NCI-H2196 (cell line): ENCODE measurements around the gene ASIC2.

Source experiments
- DNase-seq: peaks from one replicate; lab custom pipeline; 2025; ENCODE audit not compliant: unreplicated experiment; lab: John Stamatoyannopoulos, UW

ASIC2 gene

GRCh38 chr17:33207231-33207630 is 85.9 kb downstream of the ASIC2 start:
- DNase-seq: no peak

DNA sequence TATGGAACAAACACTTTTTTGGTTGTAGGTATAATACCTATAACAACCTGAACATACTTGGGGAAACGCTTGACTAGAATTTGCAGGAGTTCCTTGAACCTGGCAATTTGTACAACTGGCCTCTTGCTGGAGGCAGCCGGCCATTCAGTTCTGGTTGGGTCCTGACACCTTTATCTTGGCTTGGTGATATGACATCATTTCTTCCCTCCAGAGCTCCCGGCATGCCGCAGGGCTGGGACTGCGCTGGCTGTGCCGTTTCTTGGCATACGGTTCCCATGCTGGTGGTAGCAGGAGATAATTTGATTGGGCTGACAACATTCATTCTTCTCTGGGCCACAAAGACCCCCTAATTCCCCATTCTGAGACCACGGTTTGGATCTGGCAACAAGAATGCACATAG is 87.5 kb downstream of the ASIC2 start:
- DNase-seq: no peak

DNA sequence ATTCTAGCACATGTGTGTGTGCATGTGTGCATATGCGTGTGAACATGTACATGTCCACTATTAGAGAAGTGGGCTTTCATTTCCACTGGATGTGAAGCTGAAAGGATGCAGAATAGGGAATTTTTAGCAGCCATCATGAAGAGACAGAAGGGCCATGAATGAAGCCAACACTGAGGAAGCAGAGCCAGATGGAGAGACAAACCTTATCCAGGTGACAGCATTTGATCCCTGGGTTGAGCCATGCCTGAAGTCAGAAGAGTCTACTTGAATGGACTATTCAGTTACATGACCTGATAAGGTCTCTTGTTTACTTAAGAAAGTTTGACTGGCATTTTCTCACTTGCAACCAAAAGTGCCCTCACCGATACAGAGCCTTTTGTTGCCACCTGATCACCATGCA is 88.4 kb downstream of the ASIC2 start:
- DNase-seq: no peak

DNA sequence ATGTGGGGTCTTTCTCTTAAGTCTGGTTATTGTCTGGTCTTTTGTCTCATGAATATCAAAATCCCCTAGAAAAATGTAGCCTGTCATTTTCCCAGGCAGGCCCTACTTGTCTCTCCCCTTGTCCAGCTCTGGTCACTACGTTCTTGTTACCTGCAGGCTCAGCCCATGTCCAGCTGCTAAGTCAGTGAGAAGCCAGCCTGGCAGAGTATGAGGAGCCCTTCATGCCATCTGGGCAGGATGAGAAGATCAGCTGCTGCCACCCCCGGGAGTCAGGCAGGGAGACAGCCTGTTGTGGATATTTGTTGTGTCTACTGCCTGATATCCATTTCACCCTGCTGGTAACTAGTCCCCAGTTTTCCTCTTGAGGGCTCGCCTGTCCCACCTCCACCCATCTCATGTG is 88.9 kb downstream of the ASIC2 start:
- DNase-seq: no peak

- no peak for DNase-seq
Observed at GRCh38 chr17:33202796-33203495, 90.1 kb downstream of the ASIC2 start.

DNA sequence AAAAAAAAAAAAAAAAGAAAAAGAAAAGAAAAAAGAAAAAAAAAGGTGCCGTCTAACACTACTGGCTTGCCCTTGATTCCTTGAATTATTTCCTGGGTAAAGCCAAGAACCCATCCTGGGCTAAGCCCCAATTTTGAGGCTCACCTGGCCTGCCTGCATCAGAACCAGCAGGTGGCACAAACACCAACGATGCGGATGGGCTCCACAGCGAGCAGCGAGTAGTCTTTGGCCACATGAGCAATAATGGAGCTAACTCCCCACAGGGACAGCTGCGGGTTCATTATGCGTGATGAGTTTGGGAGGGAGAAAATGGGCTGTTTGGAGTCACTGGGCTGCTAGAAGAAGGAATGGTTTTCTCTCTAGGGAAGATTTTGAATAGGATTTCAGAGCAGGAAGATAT is 91.1 kb downstream of the ASIC2 start:
- DNase-seq: no peak

DNA sequence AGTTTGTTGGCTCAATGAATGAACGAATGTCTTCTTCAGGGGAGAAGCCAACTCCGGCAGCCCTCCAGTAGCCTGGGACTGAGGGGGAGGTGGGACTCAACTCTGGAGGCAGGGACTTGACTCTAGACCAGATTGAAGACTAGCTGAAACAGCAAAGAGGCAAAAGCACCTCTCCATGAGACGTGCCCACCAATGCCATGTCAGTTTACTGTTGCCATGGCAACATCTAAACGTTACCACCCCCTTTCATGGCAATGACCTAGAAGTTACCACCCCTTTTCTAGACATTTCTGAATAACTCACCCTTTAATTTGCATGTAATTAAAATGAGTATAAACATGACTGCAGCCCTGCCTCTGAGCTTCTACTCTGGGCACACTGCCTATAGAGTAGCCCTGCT is 91.8 kb downstream of the ASIC2 start:
- no peak for DNase-seq

DNA sequence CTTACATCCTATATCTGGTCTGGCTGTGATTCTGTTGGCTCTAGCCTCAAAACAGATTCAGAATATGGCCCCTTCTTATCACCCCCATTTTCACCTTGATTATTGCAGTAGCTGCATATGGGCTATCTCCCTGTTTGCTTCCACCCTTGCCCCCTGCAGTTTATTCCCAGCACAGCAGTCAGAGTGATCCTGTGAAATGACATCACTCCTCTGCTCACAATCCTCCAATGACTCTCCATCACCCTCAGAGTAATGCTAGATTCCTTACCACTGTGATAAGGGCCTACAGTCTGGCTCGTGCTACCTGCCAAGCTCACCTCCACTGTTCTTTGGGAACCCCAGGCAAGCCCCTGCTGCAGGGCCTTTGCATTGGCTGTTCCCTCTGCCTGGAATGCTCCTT is 92.5 kb downstream of the ASIC2 start:
- DNase-seq: no peak

GRCh38 chr17:33199571-33200510 is 93.3 kb downstream of the ASIC2 start:
- no peak for DNase-seq

DNA sequence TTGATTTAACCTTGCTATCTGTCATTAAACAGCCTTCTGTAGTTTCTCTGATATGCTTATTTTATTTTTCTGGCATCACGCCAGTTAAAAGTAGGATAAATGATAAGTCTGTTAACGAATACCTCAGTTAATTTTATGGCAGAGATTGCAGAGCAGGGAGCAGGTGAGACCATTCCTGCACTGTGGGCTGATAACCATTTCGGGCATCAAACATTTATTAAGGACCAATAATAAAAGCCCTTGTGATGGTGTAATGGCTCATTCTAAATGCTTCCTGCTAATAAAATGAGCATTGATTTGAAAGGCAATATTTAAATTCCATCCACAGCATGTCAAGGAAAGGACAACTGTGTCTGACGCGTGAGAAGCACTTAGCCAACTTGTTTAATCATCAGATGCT is 94.1 kb downstream of the ASIC2 start:
- no peak for DNase-seq

DNA sequence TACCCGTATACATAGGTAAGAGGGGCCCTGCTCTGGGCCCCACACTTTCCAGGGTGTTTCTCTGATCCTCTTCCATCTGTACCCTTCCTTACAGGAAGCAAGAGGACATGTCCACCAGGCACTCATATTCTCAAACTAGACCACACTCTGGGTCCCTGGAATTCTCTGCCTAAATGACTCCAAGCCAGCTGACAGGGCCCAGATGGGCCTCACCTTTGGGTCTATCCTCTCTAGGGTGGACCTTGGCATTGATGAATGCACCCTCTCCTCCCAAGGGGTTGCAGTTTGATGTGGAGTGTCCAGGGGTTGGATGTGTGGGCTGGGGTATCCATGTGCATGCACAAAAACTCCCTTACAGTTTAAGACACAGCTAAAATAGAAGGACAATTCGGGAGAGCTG is 95.8 kb downstream of the ASIC2 start:
- no peak for DNase-seq

DNA sequence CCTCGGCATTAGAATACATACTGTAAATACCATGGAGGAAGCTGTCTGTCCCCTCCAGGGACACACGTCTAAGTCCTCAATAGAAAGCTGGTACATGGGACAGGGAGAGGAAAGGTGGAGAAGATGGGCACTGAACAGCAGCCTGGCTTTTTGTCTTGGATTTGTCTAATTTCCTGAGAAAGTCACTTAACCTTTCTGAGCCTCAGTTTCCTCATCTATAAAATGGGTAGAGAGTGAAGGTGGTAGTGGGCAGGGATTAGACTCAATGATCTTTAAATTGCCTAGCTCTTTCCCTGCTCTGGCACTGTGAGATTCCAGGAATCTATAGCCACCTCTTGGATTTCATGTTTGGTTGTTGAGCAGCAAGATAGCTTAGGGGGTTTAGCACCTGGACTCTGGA is 96.2 kb downstream of the ASIC2 start:
- no peak for DNase-seq

- no peak for DNase-seq
Observed at GRCh38 chr17:33192951-33193911, 99.9 kb downstream of the ASIC2 start.

DNA sequence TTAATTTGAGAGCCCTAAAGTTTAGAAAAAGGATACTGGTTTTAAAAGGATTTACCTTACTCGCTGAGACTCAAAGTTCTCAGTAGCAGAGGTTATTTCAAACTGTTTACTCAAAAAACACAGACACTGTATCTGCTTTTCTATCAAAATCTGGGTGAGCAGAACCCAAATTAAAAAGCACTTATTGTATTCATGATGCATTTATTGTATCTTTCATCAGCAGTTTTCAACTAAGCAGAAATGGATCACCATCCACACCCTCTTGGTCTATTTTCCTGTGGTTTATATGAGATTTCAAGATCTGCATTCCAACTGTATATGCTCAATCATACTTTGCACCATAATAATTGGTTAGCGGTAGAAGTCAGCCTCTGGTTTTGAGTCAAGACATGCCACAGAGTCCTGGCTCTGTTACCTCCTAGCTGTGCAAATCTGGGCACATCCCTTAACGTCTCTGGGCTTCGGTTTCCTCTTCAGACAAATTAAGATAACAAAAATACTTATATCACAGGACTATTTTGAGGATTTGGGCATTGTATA is 109.5 kb downstream of the ASIC2 start:
- DNase-seq: no peak

- no peak for DNase-seq
Observed at GRCh38 chr17:33179151-33179550, 113.9 kb downstream of the ASIC2 start.

DNA sequence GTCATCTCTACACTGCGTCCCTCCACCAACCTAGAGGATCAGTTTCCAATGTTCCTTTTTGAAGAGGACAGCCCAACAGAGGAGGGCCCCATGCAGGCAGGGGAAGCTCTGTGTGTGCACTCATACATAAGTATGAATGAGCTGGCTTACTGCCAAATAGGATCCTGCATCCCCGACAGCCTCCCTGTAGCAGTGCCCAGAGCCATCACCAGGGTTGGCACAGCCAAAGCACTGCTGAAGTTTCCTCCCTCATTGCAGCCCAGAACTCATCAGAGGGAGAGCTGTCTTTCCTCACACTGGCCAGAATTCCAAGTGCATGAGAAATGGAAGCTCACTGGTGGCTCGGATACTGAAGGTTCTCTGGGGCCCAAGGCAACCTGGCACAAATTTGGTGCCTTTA is 114.4 kb downstream of the ASIC2 start:
- DNase-seq: no peak

GRCh38 chr17:33175562-33175961 is 117.5 kb downstream of the ASIC2 start:
- DNase-seq: no peak

DNA sequence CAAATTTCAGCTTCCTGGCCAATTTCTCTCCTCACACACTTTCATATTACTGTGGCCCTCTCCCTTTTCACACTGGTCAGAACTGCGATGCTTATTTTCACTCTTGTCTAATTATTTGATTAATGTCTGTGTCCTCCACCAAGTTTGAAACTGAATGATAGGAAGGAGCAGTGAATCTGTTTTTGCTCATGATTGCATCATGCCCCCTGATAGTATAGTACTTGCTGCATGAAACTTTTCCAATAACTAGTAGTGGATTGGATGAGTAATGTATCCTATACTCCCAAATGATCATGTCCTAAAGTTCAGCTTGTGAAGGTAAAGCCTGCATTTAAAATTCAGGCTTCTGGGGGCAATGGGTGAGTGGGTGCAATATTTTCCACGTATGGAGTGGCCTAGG is 121.2 kb downstream of the ASIC2 start:
- DNase-seq: no peak

- DNase-seq: no peak
Observed at GRCh38 chr17:33169580-33170285, 123.4 kb downstream of the ASIC2 start.

DNA sequence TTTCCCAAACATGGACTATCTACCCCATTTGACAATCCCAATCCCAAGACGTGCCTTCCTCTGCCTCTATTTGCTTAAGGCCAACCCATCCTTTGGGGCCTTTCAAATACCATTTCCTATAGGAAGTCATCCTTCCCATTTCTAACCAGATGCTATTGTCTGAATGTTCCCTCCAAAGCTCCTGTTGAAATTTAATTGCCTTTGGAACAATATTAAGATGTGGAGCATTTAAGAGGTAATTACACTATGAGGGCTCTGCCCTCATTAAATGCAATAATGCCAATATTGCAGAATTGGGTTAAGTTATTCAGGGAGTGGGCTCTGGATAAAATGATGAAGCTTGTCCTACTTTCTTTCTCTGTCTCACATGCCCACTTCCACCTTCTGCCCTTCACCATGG is 125.4 kb downstream of the ASIC2 start:
- DNase-seq: no peak
